ENCODE data around the gene IGF2BP1.

Gene IGF2BP1

DNA sequence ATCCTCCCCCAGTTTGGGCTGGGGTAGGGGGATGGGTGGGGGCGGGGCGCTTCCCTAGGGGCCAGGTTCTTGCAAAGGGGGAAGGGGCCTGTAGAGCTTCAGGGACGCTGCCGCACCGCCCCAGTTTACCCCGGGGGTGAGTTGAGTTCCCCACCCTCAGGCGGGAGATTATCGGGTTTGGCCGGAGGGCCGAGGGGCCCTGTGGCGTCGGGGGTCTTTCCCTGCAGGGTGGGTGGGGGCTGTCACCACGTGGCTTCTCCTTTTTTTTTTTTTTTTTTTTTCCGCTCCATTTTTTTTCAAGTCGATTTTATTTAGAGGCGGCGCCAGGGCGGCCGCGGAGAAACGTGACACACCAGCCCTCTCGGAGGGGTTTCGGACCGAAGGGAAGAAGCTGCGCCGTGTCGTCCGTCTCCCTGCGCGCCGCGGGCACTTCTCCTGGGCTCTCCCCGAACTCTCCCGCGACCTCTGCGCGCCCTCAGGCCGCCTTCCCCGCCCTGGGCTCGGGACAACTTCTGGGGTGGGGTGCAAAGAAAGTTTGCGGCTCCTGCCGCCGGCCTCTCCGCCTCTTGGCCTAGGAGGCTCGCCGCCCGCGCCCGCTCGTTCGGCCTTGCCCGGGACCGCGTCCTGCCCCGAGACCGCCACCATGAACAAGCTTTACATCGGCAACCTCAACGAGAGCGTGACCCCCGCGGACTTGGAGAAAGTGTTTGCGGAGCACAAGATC lies at the start of gene IGF2BP1:
TSS of gene IGF2BP1 (plus strand) at position 283 of the 724 bp plus-strand sequence. CDS start at position 644, 361 bp downstream.
- DNase-seq = no peak

DNA sequence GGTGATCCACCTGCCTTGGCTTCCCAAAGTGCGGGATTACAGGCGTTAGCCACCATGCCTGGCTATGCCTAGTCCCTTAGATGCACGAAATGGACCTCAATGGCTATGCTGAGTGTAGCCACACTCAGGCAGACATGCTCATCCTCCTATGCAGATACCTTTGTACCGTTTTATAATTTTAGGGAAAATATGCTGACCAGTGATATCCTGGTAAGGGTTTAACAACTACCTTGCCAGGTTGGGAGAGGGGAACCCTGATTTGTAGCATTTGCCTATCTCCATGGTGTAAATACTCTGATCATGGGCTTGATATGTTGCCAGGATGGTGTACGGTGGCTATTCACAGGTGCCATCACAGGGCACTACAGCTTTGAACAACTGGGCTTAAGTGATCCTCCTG lies 45.6 kb upstream of the IGF2BP1 start:
- DNase-seq = no peak

DNA sequence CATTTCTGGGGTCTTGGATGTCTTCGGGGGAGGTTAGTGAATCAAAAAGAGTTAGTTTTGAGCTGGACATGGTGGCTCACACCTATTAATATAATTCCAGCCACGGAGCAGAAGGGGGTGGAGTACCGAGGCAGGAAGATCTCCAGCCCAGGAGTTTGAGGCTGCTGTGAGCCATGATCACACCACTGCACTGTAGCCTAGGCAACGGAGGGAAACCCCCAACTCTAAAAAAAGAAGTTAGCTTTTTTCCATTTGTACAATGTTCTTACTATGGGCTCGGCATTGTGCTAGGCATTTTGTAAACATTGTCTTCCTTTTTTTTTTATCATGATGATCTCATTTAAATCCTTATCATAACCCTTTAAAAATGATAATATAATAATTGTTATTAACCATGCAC lies 44.3 kb upstream of the IGF2BP1 start:
- DNase-seq = no peak

DNA sequence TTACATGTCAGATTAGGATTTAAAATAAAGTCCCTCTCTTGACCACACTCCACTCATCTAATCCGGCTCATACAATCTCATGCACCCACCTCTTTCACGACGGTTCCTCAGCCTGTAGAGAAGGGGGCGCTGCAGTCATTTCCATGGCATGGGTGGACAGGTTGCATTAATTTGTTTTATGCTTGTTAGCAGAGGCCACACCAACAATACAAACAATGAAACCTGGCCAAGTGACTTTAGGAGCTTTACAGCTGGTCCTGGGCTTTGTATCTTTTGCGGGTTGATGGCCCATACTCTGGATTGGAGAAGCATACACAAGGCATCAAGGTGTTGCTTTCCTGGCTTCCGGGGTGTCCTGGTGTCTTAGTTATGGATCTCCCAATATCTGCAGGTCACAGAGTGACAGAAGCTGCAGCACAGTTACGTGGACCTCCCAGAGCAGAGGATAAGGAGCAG lies 42.9 kb upstream of the IGF2BP1 start:
- DNase-seq = no peak

DNA sequence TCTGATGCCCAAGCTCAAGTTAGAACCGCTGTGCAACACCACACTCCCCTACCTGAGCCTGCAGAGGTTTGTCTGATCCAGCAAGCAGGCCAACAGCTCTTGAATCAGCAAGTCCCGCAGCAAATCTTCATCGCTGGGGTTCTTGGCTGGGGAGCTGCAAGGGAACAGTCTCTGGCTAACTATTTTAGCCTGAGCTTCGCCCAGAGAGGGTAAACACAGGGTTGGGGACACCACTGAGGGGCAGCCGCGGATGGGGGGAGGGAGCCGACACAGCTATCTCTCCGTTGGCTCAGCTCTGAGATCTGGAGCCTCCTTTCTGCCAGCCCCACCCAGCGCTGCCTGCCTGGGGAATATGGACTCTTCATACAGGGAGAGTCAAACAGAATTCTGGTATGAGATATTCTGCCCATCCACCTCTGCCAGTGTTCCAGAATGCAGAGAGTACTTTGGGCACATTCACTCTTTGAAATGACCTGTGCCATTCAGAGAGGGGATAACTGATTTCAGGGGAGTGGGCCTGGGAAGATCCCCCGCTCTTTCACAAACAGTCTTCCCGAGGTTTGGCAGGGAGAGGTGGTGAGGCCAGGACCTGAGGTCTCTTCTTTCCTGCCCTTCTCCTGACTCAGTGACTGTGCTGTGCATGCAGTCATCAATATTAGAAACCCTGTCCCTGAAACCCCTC lies 36.2 kb upstream of the IGF2BP1 start:
- no peak for DNase-seq

DNA sequence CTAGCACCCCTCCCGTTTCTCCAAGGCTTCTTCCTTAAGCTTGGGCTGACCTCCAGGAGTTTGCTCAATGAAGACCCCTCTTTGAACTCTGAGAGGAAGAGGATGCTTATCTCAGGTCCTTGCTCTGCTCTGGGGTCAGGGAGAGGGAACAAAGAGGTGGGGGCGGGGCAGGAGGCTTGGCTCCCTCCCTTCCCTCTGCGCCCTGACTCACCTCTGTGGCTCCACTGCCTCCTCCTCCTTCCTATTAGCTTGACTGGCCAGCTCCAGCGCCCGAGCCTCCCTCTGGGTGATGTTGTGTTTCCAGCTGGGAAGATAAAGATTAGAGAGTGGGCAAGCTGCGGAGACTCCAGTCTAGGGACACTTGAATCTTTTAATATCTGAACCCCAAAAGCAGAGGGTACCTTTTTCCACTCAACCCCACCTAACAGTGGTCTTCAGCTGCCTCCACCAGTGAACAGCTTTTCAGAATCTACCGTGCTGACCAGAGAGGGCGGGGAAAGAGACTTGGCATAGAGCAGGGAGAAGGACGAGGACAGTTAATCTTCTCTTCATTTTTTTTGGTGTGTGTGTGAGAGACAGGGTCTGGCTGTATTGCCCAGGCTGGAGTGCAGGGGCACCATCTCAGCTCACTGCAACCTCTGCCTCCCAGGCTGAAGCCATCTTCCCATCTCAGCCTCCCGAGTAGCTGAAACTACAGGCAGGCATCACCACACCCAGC lies 35.5 kb upstream of the IGF2BP1 start:
- no peak for DNase-seq

DNA sequence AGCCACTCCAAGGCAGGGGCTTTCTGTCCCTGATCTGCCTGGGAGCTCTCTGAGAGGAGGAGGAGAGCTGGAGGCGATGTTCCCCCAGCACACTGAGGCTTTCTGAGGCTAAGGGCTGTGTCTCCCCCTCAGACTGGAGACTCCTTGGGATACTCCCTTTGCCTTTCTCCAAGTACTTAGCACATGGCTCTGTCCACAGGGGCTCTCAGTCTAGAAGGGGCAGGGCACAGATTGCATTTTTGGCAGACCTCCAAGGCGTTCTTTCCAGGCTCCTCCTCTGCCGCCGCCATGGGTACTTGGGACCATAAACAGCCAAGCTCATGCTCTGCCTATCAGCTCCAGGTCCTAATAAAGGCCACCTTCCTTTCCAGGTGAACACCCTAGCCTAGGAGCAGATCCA lies 27.0 kb upstream of the IGF2BP1 start:
- DNase-seq = no peak

DNA sequence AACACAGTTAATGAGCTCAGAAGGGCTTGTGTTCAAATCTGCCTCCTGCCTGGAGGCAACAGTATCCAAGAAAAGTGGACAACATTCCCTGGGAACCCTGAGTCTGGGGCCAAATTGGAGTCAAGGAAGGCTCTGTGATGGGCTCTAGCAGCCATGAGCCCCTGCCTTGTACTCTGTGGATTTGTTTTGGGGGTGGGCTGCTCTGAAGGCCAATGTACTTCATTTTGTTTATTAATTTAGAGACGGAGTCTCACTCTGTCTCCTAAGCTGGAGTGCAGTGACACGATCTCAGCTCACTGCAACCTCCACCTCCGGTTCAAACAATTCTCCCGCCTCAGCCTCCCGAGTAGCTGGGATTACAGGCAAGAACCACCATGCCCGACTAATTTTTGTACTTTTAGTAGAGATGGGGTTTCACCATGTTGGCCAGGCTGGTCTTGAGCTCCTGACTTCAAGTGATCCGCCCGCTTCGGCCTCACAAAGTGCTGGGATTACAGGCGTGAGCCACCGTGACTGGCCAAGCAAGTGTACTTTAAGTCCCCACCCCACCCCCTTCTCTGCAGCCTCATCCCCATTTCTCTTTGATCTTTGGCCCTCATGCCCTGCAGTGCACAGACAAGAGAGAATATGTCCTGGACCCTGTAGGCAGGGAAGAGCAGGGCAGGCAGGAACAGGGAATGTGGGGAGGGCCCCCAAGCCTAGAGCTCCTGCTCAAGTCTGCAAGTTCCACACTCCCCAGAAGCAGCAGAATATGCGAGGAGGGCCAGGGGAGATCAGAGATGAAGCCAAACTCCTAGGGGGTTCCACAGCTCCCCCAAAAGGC lies 26.1 kb upstream of the IGF2BP1 start:
- no peak for DNase-seq

DNA sequence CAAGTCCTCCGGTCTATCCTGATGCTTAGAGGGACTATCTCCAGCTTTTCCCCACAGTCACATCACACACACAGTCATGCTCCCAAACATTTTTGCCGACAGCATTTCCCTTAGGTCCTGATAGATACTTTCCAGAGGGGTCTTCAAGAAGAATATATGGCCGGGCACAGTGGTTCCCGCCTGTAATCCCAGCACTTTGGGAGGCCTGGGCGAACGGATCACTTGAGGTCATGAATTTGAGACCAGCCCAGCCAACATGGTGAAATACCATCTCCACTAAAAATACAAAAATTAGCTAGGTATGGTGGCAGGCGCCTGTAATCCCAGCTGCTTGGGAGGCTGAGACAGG lies 24.5 kb upstream of the IGF2BP1 start:
- DNase-seq = no peak

DNA sequence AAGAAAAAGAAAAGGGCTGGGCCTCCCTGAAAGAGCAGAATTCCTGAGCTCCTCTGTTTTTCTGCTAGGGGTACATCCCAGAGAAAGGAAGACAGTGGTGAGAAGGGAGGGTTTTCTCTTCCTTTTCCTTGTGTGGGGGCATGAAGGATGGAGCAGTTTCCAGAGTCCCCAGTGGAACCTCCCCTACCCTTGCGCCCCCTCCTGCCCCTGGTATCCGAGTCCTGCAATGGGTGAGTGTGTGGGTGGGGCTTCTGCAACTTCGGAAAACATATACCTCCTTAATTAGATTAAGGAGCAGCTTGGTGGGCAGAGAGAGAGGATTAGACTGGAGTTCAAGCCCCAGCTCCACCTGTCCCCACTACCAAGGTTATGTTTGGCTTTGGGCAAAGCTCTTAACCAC lies 23.4 kb upstream of the IGF2BP1 start:
- no peak for DNase-seq

DNA sequence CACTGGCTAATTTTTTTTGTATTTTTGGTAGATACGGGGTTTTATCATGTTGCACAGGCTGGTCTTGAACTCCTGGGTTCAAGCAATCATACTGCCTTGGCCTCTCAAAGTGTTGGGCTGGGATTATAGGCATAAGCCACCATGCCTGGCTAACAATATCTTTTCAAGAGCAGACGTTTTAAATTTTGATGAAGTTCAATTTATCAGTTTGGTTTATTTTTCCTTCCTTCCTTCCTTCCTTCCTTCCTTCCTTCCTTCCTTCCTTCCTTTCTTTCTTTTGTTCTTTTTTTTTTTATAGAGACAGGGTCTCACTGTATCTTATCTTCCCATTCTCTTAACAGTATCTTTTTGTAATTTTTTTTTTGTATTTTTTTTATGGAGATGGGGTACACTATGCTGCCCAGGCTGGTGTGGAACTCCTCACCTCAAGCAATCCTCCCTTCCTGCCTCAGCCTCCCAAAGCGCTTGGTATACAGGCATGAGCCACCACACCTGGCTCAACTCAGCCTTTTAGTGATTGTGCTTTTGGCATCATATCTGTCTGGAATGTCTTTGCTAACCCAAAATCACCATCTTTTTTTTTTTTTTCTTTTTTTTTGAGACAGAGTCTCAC lies 15.2 kb upstream of the IGF2BP1 start:
- DNase-seq = no peak

DNA sequence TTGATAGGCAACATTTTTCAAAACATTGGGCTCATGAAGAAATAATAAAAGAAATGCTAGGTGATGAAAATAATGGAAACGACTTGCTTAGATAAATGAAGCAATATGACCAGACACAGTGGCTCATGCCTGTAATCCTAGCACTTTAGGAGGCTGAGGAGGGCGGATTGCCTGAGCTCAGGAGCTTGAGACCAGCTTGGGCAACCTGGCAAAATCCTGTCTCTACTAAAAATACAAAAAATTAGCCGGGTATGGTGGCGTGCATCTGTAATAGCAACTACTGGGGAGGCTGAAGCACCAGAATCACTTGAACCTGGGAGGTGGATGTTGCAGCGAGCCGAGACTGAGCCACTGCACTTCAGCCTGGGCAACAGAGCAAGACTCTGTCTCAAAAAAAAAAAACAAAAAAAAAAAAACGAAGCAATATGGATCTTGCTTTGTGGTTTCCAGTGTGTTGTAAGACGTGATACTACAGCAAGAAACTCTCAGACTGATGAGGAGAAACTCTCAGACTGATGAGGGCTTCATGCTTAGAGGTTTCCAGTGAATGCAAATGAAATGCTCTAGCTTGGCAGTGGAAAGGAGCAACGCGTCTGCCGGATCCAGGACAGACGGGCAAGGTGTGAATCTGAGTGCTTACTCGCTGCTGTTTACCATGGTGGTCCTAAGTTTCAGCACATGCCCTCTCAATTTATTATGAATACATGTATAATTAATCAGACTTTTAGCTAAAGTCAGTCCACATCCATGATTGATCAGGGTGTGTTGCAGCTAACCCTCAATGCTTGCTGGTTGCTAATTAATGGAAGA lies 11.5 kb upstream of the IGF2BP1 start:
- DNase-seq = no peak

DNA sequence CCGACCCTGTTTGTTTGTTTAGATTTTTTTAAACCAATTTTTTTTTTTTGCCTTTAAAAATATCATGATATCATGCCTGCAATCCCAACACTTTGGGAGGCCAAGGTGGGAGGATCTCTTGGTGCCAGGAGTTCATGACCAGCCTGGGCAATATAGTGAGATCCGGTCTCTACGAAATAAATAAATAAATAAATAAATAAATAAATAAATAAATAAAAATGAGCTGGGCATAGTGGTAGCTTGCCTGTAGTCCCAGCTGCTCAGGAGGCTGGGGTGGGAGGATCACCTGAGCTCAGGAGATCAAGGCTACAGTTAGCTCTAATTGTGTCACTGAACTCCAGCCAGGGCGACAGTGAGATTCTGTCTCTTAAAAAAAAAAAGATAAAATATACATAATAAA lies 8.1 kb upstream of the IGF2BP1 start:
- no peak for DNase-seq

DNA sequence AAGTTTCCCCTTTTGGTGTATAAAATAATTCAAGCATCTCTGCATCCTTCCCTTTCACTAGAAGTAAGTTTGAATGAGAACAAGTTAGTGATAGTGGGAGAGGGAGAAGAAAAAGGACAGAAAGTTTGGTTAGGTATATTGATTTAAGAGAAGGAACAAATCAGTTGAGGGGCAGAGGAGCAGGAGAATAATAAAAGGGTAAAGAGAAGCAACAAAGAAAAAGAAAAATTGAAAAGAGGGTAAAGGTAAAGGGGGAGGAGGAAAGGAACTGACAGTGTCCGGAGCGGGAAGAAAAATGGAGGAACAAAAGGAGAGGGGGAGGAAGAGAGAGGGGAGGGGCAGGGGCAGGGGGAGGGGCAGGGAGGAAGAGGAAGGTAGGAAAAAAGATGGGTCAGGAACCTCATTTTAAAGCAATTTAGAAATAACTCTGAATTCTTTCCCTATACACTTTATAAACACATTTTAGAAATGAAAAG lies 6.3 kb upstream of the IGF2BP1 start:
- DNase-seq = no peak

DNA sequence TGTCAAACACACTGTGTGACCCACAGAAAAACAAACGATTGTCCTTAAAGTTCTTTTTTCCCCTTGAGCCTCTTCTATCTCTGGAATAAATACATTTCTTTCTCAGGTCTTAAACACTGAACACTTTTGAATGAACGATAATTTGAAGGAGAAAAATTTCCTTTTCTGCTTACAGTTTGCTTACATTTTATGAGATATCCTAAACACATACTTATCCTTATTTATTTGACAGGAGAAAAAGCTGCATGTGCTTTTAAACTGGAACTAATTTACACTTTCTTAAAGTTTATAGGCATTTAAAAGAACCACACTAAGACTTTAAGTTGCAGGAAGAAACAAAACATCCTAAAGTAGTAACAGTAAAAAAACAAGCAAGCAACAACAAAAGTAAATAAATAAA lies 4.7 kb upstream of the IGF2BP1 start:
- no peak for DNase-seq

DNA sequence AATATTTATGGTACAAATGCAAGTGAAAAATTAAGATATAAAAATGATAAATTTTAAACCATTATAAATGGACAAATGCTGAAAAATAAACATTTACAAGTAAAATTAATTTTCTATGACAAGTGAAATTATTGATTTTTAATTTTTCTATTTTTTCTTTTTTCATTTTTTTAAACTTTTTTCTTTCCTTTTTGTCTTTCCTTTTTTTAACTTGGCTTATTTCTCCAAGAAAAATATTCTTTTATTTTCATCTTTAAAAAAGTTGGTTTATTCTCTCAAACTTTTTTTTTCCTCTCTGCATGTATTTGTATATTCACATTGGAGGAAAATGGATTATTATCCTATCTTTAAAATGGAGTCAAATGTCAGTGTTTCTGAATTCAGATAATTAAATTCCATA lies 3.9 kb upstream of the IGF2BP1 start:
- DNase-seq = no peak

DNA sequence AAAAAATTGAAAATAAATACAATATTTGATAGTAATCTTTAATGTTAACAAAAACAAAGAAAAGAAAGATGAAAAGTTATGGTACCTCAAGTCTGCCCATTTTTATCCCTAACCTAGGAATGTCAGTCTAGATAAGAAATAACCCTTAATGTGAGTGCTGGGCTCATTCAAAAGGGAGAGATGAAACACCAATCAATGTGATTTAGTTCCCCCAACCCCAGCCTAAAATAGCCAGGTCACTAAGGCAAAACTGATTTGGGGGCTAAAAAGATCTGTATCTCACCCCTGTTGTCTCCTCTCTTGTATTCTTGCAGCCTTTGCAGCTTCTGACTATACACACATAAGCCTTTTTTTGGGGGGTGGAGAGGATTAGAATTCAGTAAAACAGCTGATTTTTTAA lies 3.2 kb upstream of the IGF2BP1 start:
- no peak for DNase-seq

DNA sequence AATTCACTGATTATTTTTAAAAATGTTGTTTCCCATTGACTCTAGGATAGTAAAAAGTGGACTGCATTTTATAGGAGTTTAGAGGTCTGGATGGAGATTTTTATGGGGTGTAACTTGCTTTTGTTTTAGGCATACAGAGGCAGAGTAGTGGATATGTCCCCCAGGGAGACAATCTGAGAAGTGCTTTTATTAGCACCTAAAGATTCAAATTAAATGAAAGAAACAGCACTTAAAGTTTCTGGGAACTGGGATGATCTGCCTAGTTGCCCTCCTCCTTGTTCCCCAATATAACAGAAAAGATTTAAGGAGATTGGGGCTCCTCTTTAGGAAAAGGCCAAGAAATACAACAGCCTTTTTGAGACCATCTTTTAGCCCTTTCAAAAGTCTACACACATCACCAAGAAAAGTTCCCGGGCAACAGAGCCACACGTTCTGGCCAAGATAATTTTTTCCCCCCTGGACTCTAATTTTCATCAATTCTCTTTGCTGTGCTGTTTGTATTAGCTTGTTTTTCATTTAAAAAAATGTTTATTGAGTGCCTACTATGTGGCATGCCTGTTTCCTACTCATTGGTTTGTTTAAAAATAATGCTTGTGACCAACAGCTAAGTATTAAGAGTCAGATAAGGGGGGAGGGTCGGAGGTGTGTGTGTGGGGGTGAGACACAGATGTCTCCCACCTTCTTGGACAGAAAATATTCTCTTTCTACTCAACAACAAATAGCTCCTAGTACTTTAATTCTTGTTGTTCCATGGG lies 2.5 kb upstream of the IGF2BP1 start:
- no peak for DNase-seq

DNA sequence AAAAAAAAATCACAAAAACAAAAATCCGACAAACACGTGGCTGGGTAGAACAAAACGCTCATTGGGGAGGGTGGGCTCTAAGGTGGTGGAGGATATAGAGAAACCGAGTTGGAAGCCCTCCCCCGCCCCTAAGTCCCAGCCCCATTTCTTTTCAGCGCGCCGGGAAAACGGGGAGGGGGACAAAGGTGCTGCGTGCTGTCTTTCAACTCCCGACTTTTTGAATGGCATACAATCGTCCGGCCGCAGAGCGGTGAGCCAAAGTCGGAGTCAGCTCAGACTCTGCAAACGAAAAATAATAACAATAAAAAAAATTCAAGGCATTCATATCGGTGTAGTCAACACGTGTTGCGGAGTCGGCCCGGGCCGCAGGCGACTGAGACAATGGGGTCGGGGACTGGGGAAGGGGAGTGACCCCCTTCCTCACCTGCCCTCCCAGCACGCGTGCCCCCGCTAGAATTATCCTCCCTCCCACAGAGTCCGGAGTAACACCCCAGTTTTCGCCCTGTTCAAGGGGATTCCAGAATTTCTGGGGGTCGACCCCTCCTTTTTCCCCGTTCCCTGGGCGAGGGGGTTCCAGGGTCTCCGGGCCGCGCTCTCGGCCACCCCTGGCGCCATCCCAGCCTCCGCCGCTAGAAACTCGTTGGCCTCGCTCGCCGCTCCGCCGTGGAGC lies 1.7 kb upstream of the IGF2BP1 start:
- DNase-seq = no peak

DNA sequence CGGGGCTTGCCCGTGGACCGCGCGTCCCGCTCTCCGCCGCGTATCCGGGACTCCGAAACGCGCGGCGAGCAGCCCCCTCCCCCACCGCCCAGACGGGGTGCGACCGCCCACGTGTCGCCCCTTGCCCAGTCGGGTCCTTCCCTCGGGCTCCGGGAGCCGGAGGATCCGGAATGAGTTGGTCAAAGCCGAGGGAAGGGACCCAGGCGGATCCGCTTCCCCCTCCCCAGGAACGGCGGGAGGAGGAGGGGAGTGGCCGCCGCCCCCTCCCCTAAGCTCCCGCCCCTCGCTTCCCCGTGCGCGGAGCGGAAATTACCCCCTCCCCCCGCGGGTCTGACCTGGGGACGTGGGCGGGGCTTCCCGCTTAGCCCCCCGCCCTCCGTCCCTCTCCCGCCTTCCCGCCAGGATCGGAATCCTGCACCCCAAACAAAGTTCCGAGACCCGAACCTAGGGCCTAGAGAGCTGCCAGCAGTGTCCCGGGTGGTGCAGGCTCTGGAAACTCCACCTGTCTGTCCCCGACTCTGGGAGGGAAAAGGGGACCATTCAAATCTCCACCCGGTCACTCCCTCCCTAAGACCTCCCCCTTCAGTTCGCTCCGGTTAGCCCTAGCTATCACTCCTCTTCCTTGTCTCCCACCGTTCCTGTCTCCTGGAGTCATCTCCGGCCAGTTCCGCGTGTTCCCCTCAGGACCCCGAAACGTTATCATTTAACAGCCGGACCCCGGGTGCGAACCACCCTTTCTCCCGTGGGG lies 1.0 kb upstream of the IGF2BP1 start:
- no peak for DNase-seq

All from activated T-cell treated with anti-CD3 and anti-CD28 coated beads for 4 hours (primary cell).